A549 (cell line): ENCODE data around the gene BNC1. TPM values are rescaled to one million over a fixed set of nuclear protein-coding genes. Genes with fewer than 3 reads are reported as not detected.

Source experiments
- ATAC-seq, 2 experiments: fragments of 200-7000 bp in 1 of 2; fragments of >200 bp in 1 of 2; cut with Nextera tagmentation in 1 of 2; cut with Tn5 transposase in 1 of 2; 3 replicates each; pipeline versions ENCODE4 v1.8.0 to v1.9.1; 2018 to 2020; ENCODE audit warnings: mild to moderate bottlenecking in 1 of 2, moderate library complexity in 1 of 2
- CTCF ChIA-PET: fragments of 300-600 bp; sonication (Branson Sonifier 250); formaldehyde crosslinking; extraction: SDS; loops from one replicate; lab custom pipeline; 2021; ENCODE audit warnings: antibody characterized with exemption, inconsistent platforms; lab: Yijun Ruan, JAX
- POLR2A ChIA-PET: fragments of 350-600 bp; formaldehyde crosslinking; extraction: SDS; loops from one replicate; lab custom pipeline; 2021; ENCODE audit warnings: antibody characterized with exemption, inconsistent platforms; lab: Yijun Ruan, JAX
- DNase-seq, 2 experiments: peaks; one replicate each; pipeline versions ENCODE4 v3.0.0 to v3.0.0-alpha.2; 2011 to 2016; ENCODE audit warnings: low read depth in 1 of 2, low spot score in 1 of 2
- FAIRE-seq: peaks from 2 replicates; lab custom pipeline; 2011; peaks lifted over from hg19 to GRCh38; lab: Jason Lieb, UNC
- H3K27ac ChIP-seq, 2 experiments: fragments of >200 bp; sonication (Bioruptor Twin); formaldehyde crosslinking; 3 replicates each; pipeline ENCODE4 v1.5.1; 2016 to 2017
- H3K4me1 ChIP-seq: fragments of >200 bp; sonication (Bioruptor Twin); formaldehyde crosslinking; 3 replicates; pipeline ENCODE4 v1.6.1; 2016
- H3K4me2 ChIP-seq: fragments of >200 bp; sonication (Bioruptor Twin); formaldehyde crosslinking; 3 replicates; pipeline ENCODE4 v1.6.1; 2016
- H3K4me3 ChIP-seq: fragments of >200 bp; sonication (Bioruptor Twin); formaldehyde crosslinking; 3 replicates; pipeline ENCODE4 v1.5.1; 2016
- H3K9me3 ChIP-seq: fragments of >200 bp; sonication (Bioruptor Twin); formaldehyde crosslinking; 3 replicates; pipeline ENCODE4 v1.6.1; 2016
- BHLHE40 ChIP-seq: IDR thresholded peaks from 2 replicates; pipeline ENCODE4 v1.6.1; 2012; ENCODE audit warnings: low read depth, low read length, inconsistent platforms
- CBX2 ChIP-seq: fragments of 200-600 bp; sonication (generic); IDR thresholded peaks from 2 replicates; pipeline ENCODE4 v1.6.1; 2016; ENCODE audit warnings: low read depth, mild to moderate bottlenecking, borderline replicate concordance
- CHD2 ChIP-seq: fragments of 150-350 bp; IDR thresholded peaks from 2 replicates; pipeline ENCODE4 v1.6.1; 2014; ENCODE audit warnings: low read length; ENCODE audit not compliant: partially characterized antibody
- CHD4 ChIP-seq: fragments of 200-600 bp; sonication (generic); IDR thresholded peaks from 2 replicates; pipeline ENCODE4 v1.6.1; 2016; ENCODE audit warnings: antibody characterized with exemption, mild to moderate bottlenecking, borderline replicate concordance
- EHF ChIP-seq: fragments of 250-450 bp; sonication (Bioruptor Pico); IDR thresholded peaks from 2 replicates; pipeline ENCODE4 v1.5.0; 2020; ENCODE audit warnings: mild to moderate bottlenecking
- GATA3 ChIP-seq: IDR thresholded peaks from 2 replicates; pipeline ENCODE4 v1.6.1; 2012; ENCODE audit warnings: borderline replicate concordance
- JUN ChIP-seq, 2 experiments: fragments of >200 bp; sonication (Bioruptor Twin); formaldehyde crosslinking; IDR thresholded peaks; 2 replicates in 1 of 2; 3 replicates in 1 of 2; pipeline ENCODE4 v1.6.1; 2016 to 2017
- JUNB ChIP-seq: fragments of >200 bp; sonication (Bioruptor Twin); formaldehyde crosslinking; IDR thresholded peaks from 2 replicates; pipeline ENCODE4 v1.6.1; 2016
- MYC ChIP-seq: IDR thresholded peaks from 2 replicates; pipeline ENCODE4 v1.6.1; 2012; ENCODE audit warnings: mild to moderate bottlenecking, inconsistent platforms, low read length, improper control_type of control experiment, borderline replicate concordance
- POLR2AphosphoS2 ChIP-seq: conservative IDR thresholded peaks from 2 replicates; pipeline ENCODE4 v1.6.1; 2012; ENCODE audit warnings: low read length, improper control_type of control experiment, inconsistent platforms
- RAD21 ChIP-seq, 2 experiments: fragments of >200 bp in 1 of 2; sonication (Bioruptor Twin) in 1 of 2; formaldehyde crosslinking in 1 of 2; IDR thresholded peaks in 1 of 2; conservative IDR thresholded peaks in 1 of 2; 2 replicates in 1 of 2; 3 replicates in 1 of 2; pipeline ENCODE4 v1.6.1; 2012 to 2018; ENCODE audit warnings: inconsistent platforms in 1 of 2
- RARB ChIP-seq: fragments of 250-450 bp; sonication (Bioruptor Pico); IDR thresholded peaks from 2 replicates; pipeline ENCODE4 v1.8.0; 2021; ENCODE audit warnings: mild to moderate bottlenecking, moderate library complexity
- RCOR1 ChIP-seq: fragments of 150-350 bp; IDR thresholded peaks from 2 replicates; pipeline ENCODE4 v1.6.1; 2014; ENCODE audit warnings: antibody characterized with exemption, low read length, low read depth
- RFX5 ChIP-seq: fragments of 450-650 bp; IDR thresholded peaks from 2 replicates; pipeline ENCODE4 v1.7.1; 2014; ENCODE audit warnings: antibody characterized with exemption, mild to moderate bottlenecking, moderate library complexity
- SMC3 ChIP-seq: fragments of >200 bp; sonication (Bioruptor Twin); formaldehyde crosslinking; IDR thresholded peaks from 3 replicates; pipeline ENCODE4 v1.6.1; 2018; ENCODE audit warnings: inconsistent platforms
- SREBF2 ChIP-seq: fragments of 450-650 bp; IDR thresholded peaks from 2 replicates; pipeline ENCODE4 v1.6.1; 2014; ENCODE audit warnings: mild to moderate bottlenecking, moderate library complexity
- ZC3H11A ChIP-seq: fragments of 450-650 bp; IDR thresholded peaks from 2 replicates; pipeline ENCODE4 v1.6.1; 2014; ENCODE audit warnings: antibody characterized with exemption, mild to moderate bottlenecking
- ZFP36 ChIP-seq: fragments of 450-650 bp; IDR thresholded peaks from 2 replicates; pipeline ENCODE4 v1.6.1; 2014; ENCODE audit warnings: borderline replicate concordance; ENCODE audit not compliant: partially characterized antibody
- WGBS: methylation state at CpG from one replicate; pipeline ENCODE4 v1.1.6; 2017; ENCODE audit errors: missing lambda C conversion rate; 5-methylcytosine and 5-hydroxymethylcytosine counted together
- polyA plus RNA-seq, 4 experiments: library from polyadenylated mRNA; depleted of rRNA in 3 of 4; stranded (reverse); fragments of >200 nt; fragmentation: RNase III in 1 of 4; extraction: RNeasy Plus Mini Kit Qiagen cat#74134 plus additional on column Dnase treatment in 1 of 4; gene quantifications; 2 replicates in 3 of 4; 3 replicates in 1 of 4; pipeline ENCODE4 v1.2.3, GENCODE V29; 2011 to 2017
- TF ChIP-seq, protein P1 (sequence below): fragments of >200 bp; sonication (Bioruptor Twin); formaldehyde crosslinking; IDR thresholded peaks from 2 replicates; pipeline ENCODE4 v1.6.1; 2016
- TF ChIP-seq, protein P2 (sequence below): IDR thresholded peaks from 2 replicates; pipeline ENCODE4 v1.6.1; 2012; ENCODE audit warnings: low read depth, borderline replicate concordance
- TF ChIP-seq, protein P3 (sequence below): fragments of >200 bp; sonication (Bioruptor Twin); formaldehyde crosslinking; IDR thresholded peaks from 3 replicates; pipeline ENCODE4 v1.5.1; 2016
- TF ChIP-seq, protein P4 (sequence below): fragments of 150-350 bp; IDR thresholded peaks from 2 replicates; pipeline ENCODE4 v1.6.1; 2014; ENCODE audit warnings: low read depth, mild to moderate bottlenecking, low read length
- TF ChIP-seq, protein P5 (sequence below): fragments of 450-650 bp; IDR thresholded peaks from 2 replicates; pipeline ENCODE4 v1.6.1; 2014; ENCODE audit warnings: antibody characterized with exemption

The BNC1 gene
- polyA plus RNA-seq, 2 of the 4 experiments (the other 2 are of a cell fraction): 0.22 to 0.44 TPM

DNA sequence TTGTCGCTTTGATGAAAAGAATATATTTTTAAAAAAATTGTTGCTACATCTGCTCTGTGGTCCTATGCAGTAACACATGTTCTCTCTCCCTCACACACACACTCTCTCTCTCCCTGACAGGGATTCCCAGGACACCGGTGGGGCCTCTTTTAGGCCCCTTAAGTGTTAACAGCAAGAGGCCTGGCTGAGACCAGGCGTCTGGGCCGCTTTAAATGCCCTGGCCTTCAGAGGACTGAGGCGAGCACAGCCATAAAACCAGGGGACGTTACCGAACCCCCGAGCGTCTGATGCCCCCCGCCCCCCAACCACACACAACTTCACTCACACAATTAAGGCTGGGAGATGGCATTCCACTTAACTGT is 1.7 kb downstream of the BNC1 start:
- H3K4me2 ChIP-seq: no peak overlapping the region

DNA sequence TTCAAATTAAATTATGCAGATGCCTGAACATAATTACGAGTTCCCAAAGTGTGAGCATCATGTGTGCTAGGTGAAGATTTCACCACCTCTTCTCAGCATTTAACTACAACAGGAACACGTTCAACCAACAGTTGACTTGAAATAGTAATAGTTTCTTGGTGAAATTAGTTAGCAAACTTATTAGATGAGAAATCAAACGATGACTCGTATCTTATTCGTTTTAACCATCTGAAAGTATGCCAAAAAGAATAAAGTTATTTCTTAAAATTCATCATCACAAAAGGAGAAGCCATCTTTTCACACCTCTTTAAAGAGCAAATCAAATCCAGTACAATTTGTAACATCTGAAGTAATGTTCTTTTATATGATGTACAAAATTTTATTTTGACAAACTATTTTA is 2.3 kb downstream of the BNC1 start:
- POLR2A ChIA-PET: no interaction called here
- no peak for DNase-seq
- H3K4me3 ChIP-seq: no peak overlapping the region

More for the DNA sequence above, 1.7 kb downstream of the BNC1 start:
- TF ChIP-seq SREBF2 (no peak), RARB (CRISPR knock-in tag) (no peak), RAD21 (conservative IDR thresholded peaks at IDR 0.05 in 1 of 2, IDR thresholded peaks at IDR 0.05 in 1 of 2) (no peak), CBX2 (no peak), RFX5 (no peak), EHF (CRISPR knock-in tag) (no peak), CHD4 (no peak), SMC3 (no peak), BHLHE40 (no peak), POLR2AphosphoS2 (no peak), JUNB (no peak), CHD2 (no peak), MYC (no peak), GATA3 (no peak), RCOR1 (no peak), JUN (IDR thresholded peaks at IDR 0.05) (no peak)
- TF ChIP-seq, protein P1, sequence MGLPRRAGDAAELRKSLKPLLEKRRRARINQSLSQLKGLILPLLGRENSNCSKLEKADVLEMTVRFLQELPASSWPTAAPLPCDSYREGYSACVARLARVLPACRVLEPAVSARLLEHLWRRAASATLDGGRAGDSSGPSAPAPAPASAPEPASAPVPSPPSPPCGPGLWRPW: no peak
- TF ChIP-seq, protein P2, sequence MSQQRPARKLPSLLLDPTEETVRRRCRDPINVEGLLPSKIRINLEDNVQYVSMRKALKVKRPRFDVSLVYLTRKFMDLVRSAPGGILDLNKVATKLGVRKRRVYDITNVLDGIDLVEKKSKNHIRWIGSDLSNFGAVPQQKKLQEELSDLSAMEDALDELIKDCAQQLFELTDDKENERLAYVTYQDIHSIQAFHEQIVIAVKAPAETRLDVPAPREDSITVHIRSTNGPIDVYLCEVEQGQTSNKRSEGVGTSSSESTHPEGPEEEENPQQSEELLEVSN: no peak
- TF ChIP-seq, protein P3, sequence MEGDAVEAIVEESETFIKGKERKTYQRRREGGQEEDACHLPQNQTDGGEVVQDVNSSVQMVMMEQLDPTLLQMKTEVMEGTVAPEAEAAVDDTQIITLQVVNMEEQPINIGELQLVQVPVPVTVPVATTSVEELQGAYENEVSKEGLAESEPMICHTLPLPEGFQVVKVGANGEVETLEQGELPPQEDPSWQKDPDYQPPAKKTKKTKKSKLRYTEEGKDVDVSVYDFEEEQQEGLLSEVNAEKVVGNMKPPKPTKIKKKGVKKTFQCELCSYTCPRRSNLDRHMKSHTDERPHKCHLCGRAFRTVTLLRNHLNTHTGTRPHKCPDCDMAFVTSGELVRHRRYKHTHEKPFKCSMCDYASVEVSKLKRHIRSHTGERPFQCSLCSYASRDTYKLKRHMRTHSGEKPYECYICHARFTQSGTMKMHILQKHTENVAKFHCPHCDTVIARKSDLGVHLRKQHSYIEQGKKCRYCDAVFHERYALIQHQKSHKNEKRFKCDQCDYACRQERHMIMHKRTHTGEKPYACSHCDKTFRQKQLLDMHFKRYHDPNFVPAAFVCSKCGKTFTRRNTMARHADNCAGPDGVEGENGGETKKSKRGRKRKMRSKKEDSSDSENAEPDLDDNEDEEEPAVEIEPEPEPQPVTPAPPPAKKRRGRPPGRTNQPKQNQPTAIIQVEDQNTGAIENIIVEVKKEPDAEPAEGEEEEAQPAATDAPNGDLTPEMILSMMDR: no peak
- TF ChIP-seq, protein P4, sequence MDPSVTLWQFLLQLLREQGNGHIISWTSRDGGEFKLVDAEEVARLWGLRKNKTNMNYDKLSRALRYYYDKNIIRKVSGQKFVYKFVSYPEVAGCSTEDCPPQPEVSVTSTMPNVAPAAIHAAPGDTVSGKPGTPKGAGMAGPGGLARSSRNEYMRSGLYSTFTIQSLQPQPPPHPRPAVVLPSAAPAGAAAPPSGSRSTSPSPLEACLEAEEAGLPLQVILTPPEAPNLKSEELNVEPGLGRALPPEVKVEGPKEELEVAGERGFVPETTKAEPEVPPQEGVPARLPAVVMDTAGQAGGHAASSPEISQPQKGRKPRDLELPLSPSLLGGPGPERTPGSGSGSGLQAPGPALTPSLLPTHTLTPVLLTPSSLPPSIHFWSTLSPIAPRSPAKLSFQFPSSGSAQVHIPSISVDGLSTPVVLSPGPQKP: no peak
- TF ChIP-seq, all 56 proteins: peak for 0
- Histone ChIP-seq H3K27ac (no peak overlapping the region), H3K9me3 (no peaks in the 10 kb centered on the region), H3K4me3 (no peak overlapping the region), H3K4me1 (peaks cover 24% of the 10 kb centered on the region)
- ChIA-PET CTCF (interaction anchor here (1.3 to 7.9 kb wide), 2 partner anchors 18 to 34 kb away, joined by 3 to 40 read pairs; no protein-coding TSS in a partner anchor), POLR2A (no interaction called here)
- DNase-seq (no peak), FAIRE-seq (no peak), ATAC-seq (no peak)
- WGBS: 89% methylated on average over 10 of the region's 10 CpGs

More for the DNA sequence above, 2.3 kb downstream of the BNC1 start:
- H3K4me1 ChIP-seq: peaks cover 18% of the 10 kb centered on the region
- H3K4me2 ChIP-seq: no peak overlapping the region
- FAIRE-seq (peak; percentile 51), ATAC-seq (no peak)
- no peak overlapping the region for H3K27ac ChIP-seq
- WGBS: 64% methylated on average over 5 of the region's 5 CpGs
- CTCF ChIA-PET: interaction anchor here (1.2 kb wide), 1 partner anchor 34 kb away, joined by 3 read pairs; no protein-coding TSS in a partner anchor
- TF ChIP-seq EHF (CRISPR knock-in tag) (no peak), ZC3H11A (no peak), RARB (CRISPR knock-in tag) (no peak), ZFP36 (no peak), RCOR1 (no peak)
- TF ChIP-seq, protein P3: no peak
- TF ChIP-seq, protein P5, sequence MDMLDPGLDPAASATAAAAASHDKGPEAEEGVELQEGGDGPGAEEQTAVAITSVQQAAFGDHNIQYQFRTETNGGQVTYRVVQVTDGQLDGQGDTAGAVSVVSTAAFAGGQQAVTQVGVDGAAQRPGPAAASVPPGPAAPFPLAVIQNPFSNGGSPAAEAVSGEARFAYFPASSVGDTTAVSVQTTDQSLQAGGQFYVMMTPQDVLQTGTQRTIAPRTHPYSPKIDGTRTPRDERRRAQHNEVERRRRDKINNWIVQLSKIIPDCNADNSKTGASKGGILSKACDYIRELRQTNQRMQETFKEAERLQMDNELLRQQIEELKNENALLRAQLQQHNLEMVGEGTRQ: no peak
- H3K9me3 ChIP-seq: no peaks in the 10 kb centered on the region
